Astrocyte of the cerebellum (primary cell): ENCODE data around the gene CFAP99.
A peak's percentile ranks its signal among the peaks of the same experiment; 100 is the strongest.

Source experiments
- DNase-seq: peaks from one replicate; pipeline ENCODE4 v3.0.0-alpha.2; 2011; ENCODE audit warnings: low read depth
- H3K4me3 ChIP-seq: 2 replicates; pipeline ENCODE4 v1.5.1; 2011; ENCODE audit warnings: mild to moderate bottlenecking, low read depth, low read length, moderate library complexity
- in situ Hi-C: cut with HindIII; loops from 2 replicates; pipeline ENCODE4 v1.10.0; 2017; ENCODE audit warnings: low sequenced_read_pairs
- TF ChIP-seq, protein P1 (sequence below): IDR thresholded peaks from 2 replicates; pipeline ENCODE4 v1.5.1; 2012; ENCODE audit warnings: low read length, low read depth, moderate library complexity, mild to moderate bottlenecking; ENCODE audit errors: missing control alignments

The CFAP99 gene

DNA sequence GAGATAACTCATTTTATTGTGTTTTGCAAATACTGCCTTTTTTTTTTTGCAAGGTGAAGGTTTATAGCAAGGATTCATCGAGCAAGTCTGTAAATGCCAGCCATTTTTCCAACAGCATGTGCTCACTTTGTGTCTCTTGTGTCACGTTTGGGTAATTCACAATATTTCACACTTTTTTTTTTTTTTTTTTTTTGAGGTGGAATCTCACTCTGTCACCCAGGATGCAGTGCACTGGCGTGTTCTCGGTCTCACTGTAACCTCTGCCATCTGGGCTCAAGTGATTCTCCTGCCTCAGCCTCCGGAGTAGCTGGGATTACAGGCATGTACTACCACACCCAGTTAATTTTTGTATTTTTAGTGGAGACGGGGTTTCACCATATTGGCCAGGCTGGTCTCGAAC is 52.0 kb downstream of the CFAP99 start:
- TF ChIP-seq, protein P1, sequence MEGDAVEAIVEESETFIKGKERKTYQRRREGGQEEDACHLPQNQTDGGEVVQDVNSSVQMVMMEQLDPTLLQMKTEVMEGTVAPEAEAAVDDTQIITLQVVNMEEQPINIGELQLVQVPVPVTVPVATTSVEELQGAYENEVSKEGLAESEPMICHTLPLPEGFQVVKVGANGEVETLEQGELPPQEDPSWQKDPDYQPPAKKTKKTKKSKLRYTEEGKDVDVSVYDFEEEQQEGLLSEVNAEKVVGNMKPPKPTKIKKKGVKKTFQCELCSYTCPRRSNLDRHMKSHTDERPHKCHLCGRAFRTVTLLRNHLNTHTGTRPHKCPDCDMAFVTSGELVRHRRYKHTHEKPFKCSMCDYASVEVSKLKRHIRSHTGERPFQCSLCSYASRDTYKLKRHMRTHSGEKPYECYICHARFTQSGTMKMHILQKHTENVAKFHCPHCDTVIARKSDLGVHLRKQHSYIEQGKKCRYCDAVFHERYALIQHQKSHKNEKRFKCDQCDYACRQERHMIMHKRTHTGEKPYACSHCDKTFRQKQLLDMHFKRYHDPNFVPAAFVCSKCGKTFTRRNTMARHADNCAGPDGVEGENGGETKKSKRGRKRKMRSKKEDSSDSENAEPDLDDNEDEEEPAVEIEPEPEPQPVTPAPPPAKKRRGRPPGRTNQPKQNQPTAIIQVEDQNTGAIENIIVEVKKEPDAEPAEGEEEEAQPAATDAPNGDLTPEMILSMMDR, result no peak
- no peak for DNase-seq
- peak overlapping the region; percentile 99 for H3K4me3 ChIP-seq
- in situ Hi-C loops, result no loop called here

DNA sequence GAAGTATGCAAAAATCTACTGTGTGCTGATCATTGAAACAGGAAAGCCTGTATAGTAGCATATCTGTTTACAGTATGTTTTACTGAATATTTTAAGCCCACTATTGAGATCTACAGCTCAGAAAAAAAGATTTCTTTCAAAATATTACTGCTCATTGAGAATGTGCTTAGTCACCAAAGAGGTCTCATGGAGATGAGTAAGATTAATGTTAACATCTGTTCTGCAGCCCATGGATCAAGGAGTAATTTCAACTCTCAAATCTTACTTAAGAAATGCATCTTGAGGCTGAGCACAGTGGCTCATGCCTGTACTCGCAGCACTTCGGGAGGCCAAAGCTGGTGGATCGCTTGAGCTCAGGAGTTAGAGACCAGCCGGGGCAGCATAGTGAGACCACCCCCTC is 53.4 kb downstream of the CFAP99 start:
- TF ChIP-seq, protein P1, result no peak
- no peak for DNase-seq

DNA sequence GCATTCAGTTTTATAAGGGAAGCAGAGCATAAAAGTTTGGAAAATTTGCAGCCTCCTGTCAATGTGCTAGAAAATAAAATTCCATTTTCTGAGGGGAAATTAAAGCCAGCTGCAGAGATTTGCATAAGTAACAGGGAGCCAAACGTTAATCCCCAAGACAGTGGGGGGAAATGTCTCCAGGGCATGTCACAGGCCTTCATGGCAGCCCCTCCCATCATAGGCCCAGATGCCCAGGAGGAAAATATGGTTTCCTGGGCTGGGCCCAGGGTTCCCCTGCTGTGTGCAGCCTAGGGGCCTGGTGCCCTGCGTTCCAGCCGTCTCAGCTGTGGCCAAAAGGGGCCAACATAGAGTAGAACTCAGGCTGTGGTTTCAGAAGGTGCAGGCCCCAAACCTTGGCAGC is 59.5 kb downstream of the CFAP99 start:
- TF ChIP-seq, protein P1, result no peak
- in situ Hi-C loops, result no loop called here
- DNase-seq, result no peak
- no peak overlapping the region for H3K4me3 ChIP-seq

More for the DNA sequence above, 53.4 kb downstream of the CFAP99 start:
- no peak overlapping the region for H3K4me3 ChIP-seq
- in situ Hi-C loops, result no loop called here

DNA sequence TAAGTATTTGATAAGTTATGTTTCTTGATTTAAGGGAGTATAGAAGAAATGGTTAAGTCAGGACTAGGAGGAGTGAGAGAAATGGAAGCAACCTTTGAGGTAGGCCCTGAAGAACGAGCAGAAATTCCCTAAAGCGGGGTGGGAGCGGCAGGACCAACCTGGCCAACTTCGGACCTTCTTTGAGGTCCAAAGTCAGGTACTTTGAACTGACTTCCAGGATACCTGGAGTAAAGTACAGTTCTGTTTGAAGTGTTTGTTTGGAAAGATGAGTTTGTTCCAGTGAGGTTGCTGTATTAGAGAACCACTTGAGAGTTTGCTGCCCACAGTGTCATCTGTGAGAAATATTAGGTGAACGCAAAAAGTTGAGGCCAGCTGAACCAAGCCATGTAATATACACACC is 61.9 kb downstream of the CFAP99 start:
- in situ Hi-C loops, result no loop called here
- H3K4me3 ChIP-seq, result no peak overlapping the region
- DNase-seq, result no peak
- TF ChIP-seq, protein P1, result no peak

DNA sequence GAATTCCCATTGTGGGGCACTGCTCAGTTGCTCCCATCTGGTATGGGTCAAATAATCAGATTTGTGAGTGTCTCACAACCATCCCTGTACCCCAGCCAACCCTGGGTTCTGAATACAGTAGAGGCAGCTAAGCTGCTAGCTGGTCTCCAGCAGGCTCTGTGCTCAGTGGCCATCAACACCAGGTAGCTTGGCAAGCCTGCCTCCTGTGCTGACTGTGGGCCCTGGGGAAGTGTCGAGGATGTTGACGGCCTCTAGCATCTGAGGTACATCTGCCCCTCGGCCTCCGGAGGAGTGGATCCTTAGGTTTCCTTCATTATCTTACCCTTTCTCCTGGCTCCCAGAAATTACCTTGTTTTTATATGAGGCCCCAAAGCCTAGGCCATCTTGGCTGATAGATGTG is 63.4 kb downstream of the CFAP99 start:
- TF ChIP-seq, protein P1, result no peak
- in situ Hi-C loops, result no loop called here
- no peak for DNase-seq
- no peak overlapping the region for H3K4me3 ChIP-seq

DNA sequence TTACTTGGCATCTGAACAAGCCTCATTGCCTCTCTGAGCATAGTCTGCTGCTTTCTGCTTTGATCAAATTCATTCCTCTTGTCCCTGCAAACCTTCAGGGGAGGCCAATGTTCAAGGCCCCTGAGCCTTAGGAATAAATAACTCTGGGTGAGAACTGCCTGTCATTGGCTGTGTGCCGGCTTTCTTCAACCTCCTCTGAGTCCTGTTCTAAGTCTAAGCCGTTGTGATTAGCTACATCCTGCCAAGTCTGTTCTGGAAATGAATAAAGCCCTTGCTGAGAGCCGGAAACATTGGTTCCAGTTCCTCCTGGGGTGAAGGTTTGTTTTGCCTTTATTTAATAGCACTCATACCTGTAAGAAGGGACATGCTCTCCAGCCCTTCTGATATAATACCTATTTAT is 63.9 kb downstream of the CFAP99 start:
- in situ Hi-C loops, result no loop called here
- H3K4me3 ChIP-seq, result no peak overlapping the region
- TF ChIP-seq, protein P1, result no peak
- DNase-seq, result peak; percentile 75

DNA sequence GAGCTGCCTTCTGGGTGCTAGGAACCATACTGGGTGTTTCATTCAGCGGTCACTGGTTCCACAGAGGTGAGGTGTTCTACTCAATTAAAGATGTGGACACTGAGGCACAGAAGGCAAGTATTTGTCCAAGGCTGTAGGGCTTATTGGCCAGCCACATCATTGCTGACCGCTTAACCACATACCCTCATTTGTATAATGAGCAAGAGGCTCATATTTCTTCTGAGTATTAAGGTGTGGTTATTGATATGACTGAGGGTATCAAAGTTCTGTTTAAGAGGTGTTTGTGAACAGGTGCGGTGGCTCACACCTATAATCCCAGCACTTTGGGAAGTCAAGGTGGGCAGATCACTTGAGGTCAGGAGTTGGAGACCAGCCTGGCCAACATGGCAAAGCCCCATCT is 64.5 kb downstream of the CFAP99 start:
- no peak for DNase-seq
- TF ChIP-seq, protein P1, result no peak
- in situ Hi-C loops, result no loop called here
- H3K4me3 ChIP-seq, result no peak overlapping the region
